ENCODE results near the gene CHP2.

DNA sequence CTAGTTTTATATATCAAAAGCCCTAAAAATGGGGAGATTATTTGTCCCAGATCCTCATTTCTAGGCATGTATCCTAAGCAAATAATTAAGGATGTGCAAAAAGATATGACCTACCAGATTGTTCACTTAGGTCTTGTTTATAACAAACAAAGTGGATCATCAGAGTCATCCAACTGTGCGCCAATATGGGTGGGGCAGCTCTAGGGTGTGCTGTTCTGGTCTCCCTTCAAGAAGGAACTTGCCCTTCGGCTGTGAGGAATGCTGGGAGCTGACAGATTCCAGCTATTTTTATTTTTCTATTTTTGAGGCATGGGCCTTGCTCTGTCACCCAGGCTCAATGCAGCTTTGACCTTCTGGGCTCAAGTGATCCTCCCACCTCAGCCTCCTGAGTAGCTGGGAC lies 13.8 kb downstream of the CHP2 start:
- TF ChIP-seq, protein P1, sequence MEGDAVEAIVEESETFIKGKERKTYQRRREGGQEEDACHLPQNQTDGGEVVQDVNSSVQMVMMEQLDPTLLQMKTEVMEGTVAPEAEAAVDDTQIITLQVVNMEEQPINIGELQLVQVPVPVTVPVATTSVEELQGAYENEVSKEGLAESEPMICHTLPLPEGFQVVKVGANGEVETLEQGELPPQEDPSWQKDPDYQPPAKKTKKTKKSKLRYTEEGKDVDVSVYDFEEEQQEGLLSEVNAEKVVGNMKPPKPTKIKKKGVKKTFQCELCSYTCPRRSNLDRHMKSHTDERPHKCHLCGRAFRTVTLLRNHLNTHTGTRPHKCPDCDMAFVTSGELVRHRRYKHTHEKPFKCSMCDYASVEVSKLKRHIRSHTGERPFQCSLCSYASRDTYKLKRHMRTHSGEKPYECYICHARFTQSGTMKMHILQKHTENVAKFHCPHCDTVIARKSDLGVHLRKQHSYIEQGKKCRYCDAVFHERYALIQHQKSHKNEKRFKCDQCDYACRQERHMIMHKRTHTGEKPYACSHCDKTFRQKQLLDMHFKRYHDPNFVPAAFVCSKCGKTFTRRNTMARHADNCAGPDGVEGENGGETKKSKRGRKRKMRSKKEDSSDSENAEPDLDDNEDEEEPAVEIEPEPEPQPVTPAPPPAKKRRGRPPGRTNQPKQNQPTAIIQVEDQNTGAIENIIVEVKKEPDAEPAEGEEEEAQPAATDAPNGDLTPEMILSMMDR (tag by site-specific recombination; IDR thresholded peaks at IDR 0.05): no peak
- TF ChIP-seq ZNF214 (tag by site-specific recombination; IDR thresholded peaks at IDR 0.05; ENCODE audit: borderline replicate concordance) (no peak), ZNF24 (tag by site-specific recombination; IDR thresholded peaks at IDR 0.05) (no peak), ZNF10 (tag by site-specific recombination; IDR thresholded peaks at IDR 0.05) (no peak), TCF7L2 (IDR thresholded peaks at IDR 0.05; ENCODE audit: borderline replicate concordance, low read depth, low read length) (no peak), SALL2 (tag by site-specific recombination; IDR thresholded peaks at IDR 0.05; ENCODE audit: borderline replicate concordance) (no peak), KLF9 (tag by site-specific recombination; IDR thresholded peaks at IDR 0.05; ENCODE audit: low read depth) (no peak), ZNF366 (tag by site-specific recombination; conservative IDR thresholded peaks at IDR 0.05) (no peak), ZNF311 (tag by site-specific recombination; IDR thresholded peaks at IDR 0.05; ENCODE audit: borderline replicate concordance) (no peak), IKZF3 (tag by site-specific recombination; IDR thresholded peaks at IDR 0.05) (no peak), ZNF292 (tag by site-specific recombination; IDR thresholded peaks at IDR 0.05; ENCODE audit: borderline replicate concordance, low read depth) (no peak)
- TF ChIP-seq, protein P2, sequence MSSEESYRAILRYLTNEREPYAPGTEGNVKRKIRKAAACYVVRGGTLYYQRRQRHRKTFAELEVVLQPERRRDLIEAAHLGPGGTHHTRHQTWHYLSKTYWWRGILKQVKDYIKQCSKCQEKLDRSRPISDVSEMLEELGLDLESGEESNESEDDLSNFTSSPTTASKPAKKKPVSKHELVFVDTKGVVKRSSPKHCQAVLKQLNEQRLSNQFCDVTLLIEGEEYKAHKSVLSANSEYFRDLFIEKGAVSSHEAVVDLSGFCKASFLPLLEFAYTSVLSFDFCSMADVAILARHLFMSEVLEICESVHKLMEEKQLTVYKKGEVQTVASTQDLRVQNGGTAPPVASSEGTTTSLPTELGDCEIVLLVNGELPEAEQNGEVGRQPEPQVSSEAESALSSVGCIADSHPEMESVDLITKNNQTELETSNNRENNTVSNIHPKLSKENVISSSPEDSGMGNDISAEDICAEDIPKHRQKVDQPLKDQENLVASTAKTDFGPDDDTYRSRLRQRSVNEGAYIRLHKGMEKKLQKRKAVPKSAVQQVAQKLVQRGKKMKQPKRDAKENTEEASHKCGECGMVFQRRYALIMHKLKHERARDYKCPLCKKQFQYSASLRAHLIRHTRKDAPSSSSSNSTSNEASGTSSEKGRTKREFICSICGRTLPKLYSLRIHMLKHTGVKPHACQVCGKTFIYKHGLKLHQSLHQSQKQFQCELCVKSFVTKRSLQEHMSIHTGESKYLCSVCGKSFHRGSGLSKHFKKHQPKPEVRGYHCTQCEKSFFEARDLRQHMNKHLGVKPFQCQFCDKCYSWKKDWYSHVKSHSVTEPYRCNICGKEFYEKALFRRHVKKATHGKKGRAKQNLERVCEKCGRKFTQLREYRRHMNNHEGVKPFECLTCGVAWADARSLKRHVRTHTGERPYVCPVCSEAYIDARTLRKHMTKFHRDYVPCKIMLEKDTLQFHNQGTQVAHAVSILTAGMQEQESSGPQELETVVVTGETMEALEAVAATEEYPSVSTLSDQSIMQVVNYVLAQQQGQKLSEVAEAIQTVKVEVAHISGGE (tag by site-specific recombination; conservative IDR thresholded peaks at IDR 0.05; ENCODE audit: low read depth): no peak
- TF ChIP-seq, protein P3, sequence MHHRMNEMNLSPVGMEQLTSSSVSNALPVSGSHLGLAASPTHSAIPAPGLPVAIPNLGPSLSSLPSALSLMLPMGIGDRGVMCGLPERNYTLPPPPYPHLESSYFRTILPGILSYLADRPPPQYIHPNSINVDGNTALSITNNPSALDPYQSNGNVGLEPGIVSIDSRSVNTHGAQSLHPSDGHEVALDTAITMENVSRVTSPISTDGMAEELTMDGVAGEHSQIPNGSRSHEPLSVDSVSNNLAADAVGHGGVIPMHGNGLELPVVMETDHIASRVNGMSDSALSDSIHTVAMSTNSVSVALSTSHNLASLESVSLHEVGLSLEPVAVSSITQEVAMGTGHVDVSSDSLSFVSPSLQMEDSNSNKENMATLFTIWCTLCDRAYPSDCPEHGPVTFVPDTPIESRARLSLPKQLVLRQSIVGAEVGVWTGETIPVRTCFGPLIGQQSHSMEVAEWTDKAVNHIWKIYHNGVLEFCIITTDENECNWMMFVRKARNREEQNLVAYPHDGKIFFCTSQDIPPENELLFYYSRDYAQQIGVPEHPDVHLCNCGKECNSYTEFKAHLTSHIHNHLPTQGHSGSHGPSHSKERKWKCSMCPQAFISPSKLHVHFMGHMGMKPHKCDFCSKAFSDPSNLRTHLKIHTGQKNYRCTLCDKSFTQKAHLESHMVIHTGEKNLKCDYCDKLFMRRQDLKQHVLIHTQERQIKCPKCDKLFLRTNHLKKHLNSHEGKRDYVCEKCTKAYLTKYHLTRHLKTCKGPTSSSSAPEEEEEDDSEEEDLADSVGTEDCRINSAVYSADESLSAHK (tag by site-specific recombination; IDR thresholded peaks at IDR 0.05): no peak
- TF ChIP-seq, protein P4, sequence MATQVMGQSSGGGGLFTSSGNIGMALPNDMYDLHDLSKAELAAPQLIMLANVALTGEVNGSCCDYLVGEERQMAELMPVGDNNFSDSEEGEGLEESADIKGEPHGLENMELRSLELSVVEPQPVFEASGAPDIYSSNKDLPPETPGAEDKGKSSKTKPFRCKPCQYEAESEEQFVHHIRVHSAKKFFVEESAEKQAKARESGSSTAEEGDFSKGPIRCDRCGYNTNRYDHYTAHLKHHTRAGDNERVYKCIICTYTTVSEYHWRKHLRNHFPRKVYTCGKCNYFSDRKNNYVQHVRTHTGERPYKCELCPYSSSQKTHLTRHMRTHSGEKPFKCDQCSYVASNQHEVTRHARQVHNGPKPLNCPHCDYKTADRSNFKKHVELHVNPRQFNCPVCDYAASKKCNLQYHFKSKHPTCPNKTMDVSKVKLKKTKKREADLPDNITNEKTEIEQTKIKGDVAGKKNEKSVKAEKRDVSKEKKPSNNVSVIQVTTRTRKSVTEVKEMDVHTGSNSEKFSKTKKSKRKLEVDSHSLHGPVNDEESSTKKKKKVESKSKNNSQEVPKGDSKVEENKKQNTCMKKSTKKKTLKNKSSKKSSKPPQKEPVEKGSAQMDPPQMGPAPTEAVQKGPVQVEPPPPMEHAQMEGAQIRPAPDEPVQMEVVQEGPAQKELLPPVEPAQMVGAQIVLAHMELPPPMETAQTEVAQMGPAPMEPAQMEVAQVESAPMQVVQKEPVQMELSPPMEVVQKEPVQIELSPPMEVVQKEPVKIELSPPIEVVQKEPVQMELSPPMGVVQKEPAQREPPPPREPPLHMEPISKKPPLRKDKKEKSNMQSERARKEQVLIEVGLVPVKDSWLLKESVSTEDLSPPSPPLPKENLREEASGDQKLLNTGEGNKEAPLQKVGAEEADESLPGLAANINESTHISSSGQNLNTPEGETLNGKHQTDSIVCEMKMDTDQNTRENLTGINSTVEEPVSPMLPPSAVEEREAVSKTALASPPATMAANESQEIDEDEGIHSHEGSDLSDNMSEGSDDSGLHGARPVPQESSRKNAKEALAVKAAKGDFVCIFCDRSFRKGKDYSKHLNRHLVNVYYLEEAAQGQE (tag by site-specific recombination; IDR thresholded peaks at IDR 0.05): no peak

All from HEK293 (cell line).